ENCODE data around the gene MACROD2.

MACROD2 gene

DNA sequence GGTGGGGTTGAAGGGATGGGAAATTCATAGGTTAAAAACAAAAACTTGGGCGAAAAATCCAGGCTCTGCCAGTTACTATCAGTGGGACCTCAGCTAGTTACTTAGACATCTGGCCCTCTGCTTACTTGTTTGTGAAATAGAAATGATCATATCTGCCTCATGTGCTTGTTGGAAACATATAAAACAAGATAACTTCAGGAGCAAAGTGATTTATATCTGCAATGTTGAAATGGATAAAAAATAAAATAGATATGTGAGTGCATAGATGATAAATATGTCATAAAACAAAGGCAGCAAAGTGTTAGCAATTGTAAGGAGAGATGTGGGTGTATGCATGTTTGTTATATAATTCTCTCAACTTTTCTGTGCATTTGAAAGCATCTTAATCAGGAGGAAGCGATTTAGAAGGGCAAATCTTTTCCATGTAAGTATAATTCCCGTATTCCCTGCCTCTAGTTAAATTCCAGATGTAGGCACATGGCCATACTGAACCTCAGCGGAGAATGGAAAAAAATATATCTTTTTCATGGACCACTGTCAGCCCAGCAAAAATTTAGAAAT, 921.1 kb downstream of the MACROD2 start:
- Histone ChIP-seq H3K36me3 (ENCODE audit: control insufficient read depth in 2 of 2, insufficient read depth in 1 of 2, low read length in 2 of 2) (no peaks in the 10 kb centered on the region), H3K27ac (ENCODE audit: extremely low read depth, low read depth, low read length) (no peak overlapping the region), H3K4me1 (ENCODE audit: control insufficient read depth, insufficient read depth, low read length) (peaks cover 11% of the 10 kb centered on the region), H3K4me3 (ENCODE audit: low read depth, low read length) (no peak overlapping the region), H3K9me3 (ENCODE audit: control insufficient read depth, insufficient read depth, low read depth, low read length) (no peaks in the 10 kb centered on the region)
- POLR2A ChIA-PET: no interaction called here
- CTCF ChIA-PET: no interaction called here
- TF ChIP-seq ZFP37 (tag by site-specific recombination; IDR thresholded peaks at IDR 0.05) (no peak), ZNF112 (tag by site-specific recombination; IDR thresholded peaks at IDR 0.05) (no peak), ZNF768 (tag by site-specific recombination; IDR thresholded peaks at IDR 0.05) (no peak), ZNF473 (tag by site-specific recombination; IDR thresholded peaks at IDR 0.05) (no peak)
- TF ChIP-seq, protein P1, sequence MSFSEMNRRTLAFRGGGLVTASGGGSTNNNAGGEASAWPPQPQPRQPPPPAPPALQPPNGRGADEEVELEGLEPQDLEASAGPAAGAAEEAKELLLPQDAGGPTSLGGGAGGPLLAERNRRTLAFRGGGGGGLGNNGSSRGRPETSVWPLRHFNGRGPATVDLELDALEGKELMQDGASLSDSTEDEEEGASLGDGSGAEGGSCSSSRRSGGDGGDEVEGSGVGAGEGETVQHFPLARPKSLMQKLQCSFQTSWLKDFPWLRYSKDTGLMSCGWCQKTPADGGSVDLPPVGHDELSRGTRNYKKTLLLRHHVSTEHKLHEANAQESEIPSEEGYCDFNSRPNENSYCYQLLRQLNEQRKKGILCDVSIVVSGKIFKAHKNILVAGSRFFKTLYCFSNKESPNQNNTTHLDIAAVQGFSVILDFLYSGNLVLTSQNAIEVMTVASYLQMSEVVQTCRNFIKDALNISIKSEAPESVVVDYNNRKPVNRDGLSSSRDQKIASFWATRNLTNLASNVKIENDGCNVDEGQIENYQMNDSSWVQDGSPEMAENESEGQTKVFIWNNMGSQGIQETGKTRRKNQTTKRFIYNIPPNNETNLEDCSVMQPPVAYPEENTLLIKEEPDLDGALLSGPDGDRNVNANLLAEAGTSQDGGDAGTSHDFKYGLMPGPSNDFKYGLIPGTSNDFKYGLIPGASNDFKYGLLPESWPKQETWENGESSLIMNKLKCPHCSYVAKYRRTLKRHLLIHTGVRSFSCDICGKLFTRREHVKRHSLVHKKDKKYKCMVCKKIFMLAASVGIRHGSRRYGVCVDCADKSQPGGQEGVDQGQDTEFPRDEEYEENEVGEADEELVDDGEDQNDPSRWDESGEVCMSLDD (tag by site-specific recombination; IDR thresholded peaks at IDR 0.05): no peak

DNA sequence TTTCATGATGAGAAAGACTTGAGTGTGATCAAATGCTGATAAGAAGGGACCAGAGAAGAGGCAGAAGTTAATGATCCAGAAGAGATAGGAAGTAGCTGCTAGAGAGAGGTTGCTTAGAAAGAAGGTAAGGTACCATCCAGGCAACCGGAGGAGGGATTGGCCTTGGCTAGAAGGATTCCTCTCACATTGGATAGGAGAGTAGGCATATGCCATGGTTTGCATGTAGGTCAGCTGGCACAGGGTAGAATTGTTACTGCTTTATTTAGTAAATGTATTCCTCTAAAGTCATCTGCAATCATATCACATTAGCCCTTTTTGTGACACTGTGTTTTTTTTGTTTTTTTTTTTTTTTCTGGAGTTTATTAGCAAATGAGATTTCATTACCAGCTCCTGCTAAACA, 923.0 kb downstream of the MACROD2 start:
- TF ChIP-seq ZNF544 (tag by site-specific recombination; IDR thresholded peaks at IDR 0.05): no peak
- POLR2A ChIA-PET: interaction anchor here (0.6 kb wide), 1 partner anchor 31 kb away, joined by 4 read pairs; no protein-coding TSS in a partner anchor

DNA sequence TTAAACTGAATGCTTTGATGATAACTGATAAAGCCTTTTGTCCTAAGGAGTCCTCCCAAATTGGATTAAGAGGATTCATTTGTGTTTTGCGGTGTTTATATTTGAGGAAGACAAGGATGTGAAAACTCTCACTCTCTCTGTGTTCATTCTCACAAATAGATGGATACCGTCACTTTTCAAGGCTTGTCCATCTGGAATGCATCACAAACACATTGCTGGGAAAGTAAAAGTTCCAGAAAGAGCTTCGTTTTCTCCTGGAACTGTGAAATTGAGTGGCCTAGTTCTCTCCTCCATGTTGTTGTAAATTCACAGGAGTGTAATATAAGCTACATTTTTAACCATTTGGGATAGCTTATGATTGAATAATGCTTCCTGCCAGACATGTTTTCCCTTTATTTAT, 923.7 kb downstream of the MACROD2 start:
- Histone ChIP-seq H3K4me3 (ENCODE audit: low read depth, low read length) (no peak overlapping the region), H3K4me1 (ENCODE audit: control insufficient read depth, insufficient read depth, low read length) (peaks cover 11% of the 10 kb centered on the region), H3K36me3 (ENCODE audit: control insufficient read depth in 2 of 2, insufficient read depth in 1 of 2, low read length in 2 of 2) (no peaks in the 10 kb centered on the region), H3K9me3 (ENCODE audit: control insufficient read depth, insufficient read depth, low read depth, low read length) (no peaks in the 10 kb centered on the region), H3K27ac (ENCODE audit: extremely low read depth, low read depth, low read length) (peak overlapping the region; percentile 7; the same call in 1 of the 2 replicates)
- TF ChIP-seq HOXD13 (CRISPR knock-in tag; IDR thresholded peaks at IDR 0.05; ENCODE audit: borderline replicate concordance) (no peak), ZNF350 (tag by site-specific recombination; IDR thresholded peaks at IDR 0.05) (no peak), HOXA7 (CRISPR knock-in tag; IDR thresholded peaks at IDR 0.05; ENCODE audit: borderline replicate concordance) (no peak), ZNF473 (tag by site-specific recombination; IDR thresholded peaks at IDR 0.05) (no peak), ZNF335 (tag by site-specific recombination; conservative IDR thresholded peaks at IDR 0.05) (no peak), ZNF23 (tag by site-specific recombination; IDR thresholded peaks at IDR 0.05; ENCODE audit: borderline replicate concordance) (no peak), SETDB1 (IDR thresholded peaks at IDR 0.05; ENCODE audit: insufficient read length, low read length) (no peak), ZBTB8A (tag by site-specific recombination; IDR thresholded peaks at IDR 0.05) (no peak)
- TF ChIP-seq, protein P2, sequence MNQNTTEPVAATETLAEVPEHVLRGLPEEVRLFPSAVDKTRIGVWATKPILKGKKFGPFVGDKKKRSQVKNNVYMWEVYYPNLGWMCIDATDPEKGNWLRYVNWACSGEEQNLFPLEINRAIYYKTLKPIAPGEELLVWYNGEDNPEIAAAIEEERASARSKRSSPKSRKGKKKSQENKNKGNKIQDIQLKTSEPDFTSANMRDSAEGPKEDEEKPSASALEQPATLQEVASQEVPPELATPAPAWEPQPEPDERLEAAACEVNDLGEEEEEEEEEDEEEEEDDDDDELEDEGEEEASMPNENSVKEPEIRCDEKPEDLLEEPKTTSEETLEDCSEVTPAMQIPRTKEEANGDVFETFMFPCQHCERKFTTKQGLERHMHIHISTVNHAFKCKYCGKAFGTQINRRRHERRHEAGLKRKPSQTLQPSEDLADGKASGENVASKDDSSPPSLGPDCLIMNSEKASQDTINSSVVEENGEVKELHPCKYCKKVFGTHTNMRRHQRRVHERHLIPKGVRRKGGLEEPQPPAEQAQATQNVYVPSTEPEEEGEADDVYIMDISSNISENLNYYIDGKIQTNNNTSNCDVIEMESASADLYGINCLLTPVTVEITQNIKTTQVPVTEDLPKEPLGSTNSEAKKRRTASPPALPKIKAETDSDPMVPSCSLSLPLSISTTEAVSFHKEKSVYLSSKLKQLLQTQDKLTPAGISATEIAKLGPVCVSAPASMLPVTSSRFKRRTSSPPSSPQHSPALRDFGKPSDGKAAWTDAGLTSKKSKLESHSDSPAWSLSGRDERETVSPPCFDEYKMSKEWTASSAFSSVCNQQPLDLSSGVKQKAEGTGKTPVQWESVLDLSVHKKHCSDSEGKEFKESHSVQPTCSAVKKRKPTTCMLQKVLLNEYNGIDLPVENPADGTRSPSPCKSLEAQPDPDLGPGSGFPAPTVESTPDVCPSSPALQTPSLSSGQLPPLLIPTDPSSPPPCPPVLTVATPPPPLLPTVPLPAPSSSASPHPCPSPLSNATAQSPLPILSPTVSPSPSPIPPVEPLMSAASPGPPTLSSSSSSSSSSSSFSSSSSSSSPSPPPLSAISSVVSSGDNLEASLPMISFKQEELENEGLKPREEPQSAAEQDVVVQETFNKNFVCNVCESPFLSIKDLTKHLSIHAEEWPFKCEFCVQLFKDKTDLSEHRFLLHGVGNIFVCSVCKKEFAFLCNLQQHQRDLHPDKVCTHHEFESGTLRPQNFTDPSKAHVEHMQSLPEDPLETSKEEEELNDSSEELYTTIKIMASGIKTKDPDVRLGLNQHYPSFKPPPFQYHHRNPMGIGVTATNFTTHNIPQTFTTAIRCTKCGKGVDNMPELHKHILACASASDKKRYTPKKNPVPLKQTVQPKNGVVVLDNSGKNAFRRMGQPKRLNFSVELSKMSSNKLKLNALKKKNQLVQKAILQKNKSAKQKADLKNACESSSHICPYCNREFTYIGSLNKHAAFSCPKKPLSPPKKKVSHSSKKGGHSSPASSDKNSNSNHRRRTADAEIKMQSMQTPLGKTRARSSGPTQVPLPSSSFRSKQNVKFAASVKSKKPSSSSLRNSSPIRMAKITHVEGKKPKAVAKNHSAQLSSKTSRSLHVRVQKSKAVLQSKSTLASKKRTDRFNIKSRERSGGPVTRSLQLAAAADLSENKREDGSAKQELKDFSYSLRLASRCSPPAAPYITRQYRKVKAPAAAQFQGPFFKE (tag by site-specific recombination; IDR thresholded peaks at IDR 0.05; ENCODE audit: borderline replicate concordance): no peak
- TF ChIP-seq, protein P3, sequence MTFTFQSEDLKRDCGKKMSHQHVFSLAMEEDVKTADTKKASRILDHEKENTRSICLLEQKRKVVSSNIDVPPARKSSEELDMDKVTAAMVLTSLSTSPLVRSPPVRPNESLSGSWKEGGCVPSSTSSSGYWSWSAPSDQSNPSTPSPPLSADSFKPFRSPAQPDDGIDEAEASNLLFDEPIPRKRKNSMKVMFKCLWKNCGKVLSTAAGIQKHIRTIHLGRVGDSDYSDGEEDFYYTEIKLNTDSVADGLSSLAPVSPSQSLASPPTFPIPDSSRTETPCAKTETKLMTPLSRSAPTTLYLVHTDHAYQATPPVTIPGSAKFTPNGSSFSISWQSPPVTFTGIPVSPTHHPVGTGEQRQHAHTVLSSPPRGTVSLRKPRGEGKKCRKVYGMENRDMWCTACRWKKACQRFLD (tag by site-specific recombination; IDR thresholded peaks at IDR 0.05): no peak
- POLR2A ChIA-PET: interaction anchor here (0.6 kb wide), 1 partner anchor 32 kb away, joined by 4 read pairs; no protein-coding TSS in a partner anchor
- CTCF ChIA-PET: no interaction called here

More for the DNA sequence above, 923.0 kb downstream of the MACROD2 start:
- CTCF ChIA-PET: no interaction called here
- H3K27ac ChIP-seq (ENCODE audit: extremely low read depth, low read depth, low read length): no peak overlapping the region
- no peaks in the 10 kb centered on the region for H3K9me3 ChIP-seq (ENCODE audit: control insufficient read depth, insufficient read depth, low read depth, low read length)
- H3K4me3 ChIP-seq (ENCODE audit: low read depth, low read length): no peak overlapping the region
- peaks cover 11% of the 10 kb centered on the region for H3K4me1 ChIP-seq (ENCODE audit: control insufficient read depth, insufficient read depth, low read length)
- no peaks in the 10 kb centered on the region for H3K36me3 ChIP-seq (ENCODE audit: control insufficient read depth in 2 of 2, insufficient read depth in 1 of 2, low read length in 2 of 2)
